ENCODE data around the gene CZIB. TPM values are rescaled to one million over a fixed set of nuclear protein-coding genes. Genes with fewer than 3 reads are reported as not detected.

CZIB gene
- total and polyA plus RNA-seq, 2 of the 13 experiments (the other 11 are each of a cell fraction or from before 2014, with no cell fraction given): 49.2 to 67.0 TPM

DNA sequence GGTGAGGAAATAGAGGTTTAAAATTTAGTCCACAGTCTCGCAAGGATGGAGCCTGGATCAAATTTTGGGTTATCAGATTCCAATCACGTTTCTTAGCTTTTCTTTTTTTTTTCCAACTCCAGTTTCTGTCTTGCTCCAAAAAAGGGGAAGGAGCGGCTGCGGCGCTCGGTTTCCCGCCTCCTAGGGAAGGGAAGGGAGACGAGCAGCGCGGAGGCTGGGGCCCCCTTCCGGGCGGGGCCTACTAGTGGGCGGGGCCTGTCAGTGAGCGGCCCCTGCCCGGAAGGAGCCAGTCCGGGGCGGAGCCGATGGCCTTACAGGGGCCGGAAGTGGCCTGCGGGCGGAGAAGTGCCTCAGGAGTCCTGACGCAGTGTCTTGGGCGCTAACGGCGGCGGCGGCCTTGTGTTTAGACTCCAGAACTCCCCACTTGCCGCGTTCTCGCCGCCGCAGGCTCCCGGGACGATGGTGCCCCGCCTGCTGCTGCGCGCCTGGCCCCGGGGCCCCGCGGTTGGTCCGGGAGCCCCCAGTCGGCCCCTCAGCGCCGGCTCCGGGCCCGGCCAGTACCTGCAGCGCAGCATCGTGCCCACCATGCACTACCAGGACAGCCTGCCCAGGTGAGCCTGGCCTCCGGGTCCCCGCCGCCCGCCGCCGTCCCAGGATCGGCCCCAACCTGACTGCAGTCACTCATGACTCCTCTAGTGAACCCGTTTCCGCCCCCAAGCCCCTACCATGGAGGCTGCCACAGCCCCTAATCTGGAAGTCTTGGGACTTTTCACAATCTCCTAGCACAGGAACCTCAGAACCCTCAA lies 23.7 kb downstream of the CZIB start, which contains the start of gene CPT2 (continued):
- TF ChIP-seq, protein P1, sequence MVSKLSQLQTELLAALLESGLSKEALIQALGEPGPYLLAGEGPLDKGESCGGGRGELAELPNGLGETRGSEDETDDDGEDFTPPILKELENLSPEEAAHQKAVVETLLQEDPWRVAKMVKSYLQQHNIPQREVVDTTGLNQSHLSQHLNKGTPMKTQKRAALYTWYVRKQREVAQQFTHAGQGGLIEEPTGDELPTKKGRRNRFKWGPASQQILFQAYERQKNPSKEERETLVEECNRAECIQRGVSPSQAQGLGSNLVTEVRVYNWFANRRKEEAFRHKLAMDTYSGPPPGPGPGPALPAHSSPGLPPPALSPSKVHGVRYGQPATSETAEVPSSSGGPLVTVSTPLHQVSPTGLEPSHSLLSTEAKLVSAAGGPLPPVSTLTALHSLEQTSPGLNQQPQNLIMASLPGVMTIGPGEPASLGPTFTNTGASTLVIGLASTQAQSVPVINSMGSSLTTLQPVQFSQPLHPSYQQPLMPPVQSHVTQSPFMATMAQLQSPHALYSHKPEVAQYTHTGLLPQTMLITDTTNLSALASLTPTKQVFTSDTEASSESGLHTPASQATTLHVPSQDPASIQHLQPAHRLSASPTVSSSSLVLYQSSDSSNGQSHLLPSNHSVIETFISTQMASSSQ (IDR thresholded peaks at IDR 0.05; ENCODE audit: low read depth): no peak
- TF ChIP-seq, protein P1 (CRISPR knock-in tag; IDR thresholded peaks at IDR 0.05; ENCODE audit: borderline replicate concordance): no peak
- TF ChIP-seq REL (CRISPR knock-in tag; conservative IDR thresholded peaks at IDR 0.05) (no peak), ISL2 (CRISPR knock-in tag; IDR thresholded peaks at IDR 0.05) (no peak; the same call in 1 of the 2 replicates), KLF12 (CRISPR knock-in tag; IDR thresholded peaks at IDR 0.05; ENCODE audit: borderline replicate concordance) (no peak), TBX2 (CRISPR knock-in tag; IDR thresholded peaks at IDR 0.05; ENCODE audit: borderline replicate concordance) (peak; percentile 47; the same call in 1 of the 2 replicates), DPF2 (CRISPR knock-in tag; IDR thresholded peaks at IDR 0.05; ENCODE audit: borderline replicate concordance, low read depth) (no peak), PPARG (CRISPR knock-in tag; conservative IDR thresholded peaks at IDR 0.05) (peak; percentile 10; the same call in 1 of the 2 replicates), KAT7 (CRISPR knock-in tag; IDR thresholded peaks at IDR 0.05; ENCODE audit: borderline replicate concordance) (no peak), HNRNPL (IDR thresholded peaks at IDR 0.05; ENCODE audit: low read depth, low read length) (no peak), MZF1 (CRISPR knock-in tag; IDR thresholded peaks at IDR 0.05; ENCODE audit: borderline replicate concordance) (no peak), PCBP1 (IDR thresholded peaks at IDR 0.05; ENCODE audit: borderline replicate concordance, low read depth, low read length) (no peak), ZNF124 (CRISPR knock-in tag; IDR thresholded peaks at IDR 0.05) (no peak), SNRNP70 (IDR thresholded peaks at IDR 0.05; ENCODE audit: low read depth, low read length) (no peak), SRSF9 (IDR thresholded peaks at IDR 0.05; ENCODE audit: borderline replicate concordance, insufficient read depth, low read depth, low read length, poor library complexity, severe bottlenecking) (no peak), SAP130 (CRISPR knock-in tag; IDR thresholded peaks at IDR 0.05; ENCODE audit: low read depth) (peak; percentile 82)
- TF ChIP-seq, protein P2, sequence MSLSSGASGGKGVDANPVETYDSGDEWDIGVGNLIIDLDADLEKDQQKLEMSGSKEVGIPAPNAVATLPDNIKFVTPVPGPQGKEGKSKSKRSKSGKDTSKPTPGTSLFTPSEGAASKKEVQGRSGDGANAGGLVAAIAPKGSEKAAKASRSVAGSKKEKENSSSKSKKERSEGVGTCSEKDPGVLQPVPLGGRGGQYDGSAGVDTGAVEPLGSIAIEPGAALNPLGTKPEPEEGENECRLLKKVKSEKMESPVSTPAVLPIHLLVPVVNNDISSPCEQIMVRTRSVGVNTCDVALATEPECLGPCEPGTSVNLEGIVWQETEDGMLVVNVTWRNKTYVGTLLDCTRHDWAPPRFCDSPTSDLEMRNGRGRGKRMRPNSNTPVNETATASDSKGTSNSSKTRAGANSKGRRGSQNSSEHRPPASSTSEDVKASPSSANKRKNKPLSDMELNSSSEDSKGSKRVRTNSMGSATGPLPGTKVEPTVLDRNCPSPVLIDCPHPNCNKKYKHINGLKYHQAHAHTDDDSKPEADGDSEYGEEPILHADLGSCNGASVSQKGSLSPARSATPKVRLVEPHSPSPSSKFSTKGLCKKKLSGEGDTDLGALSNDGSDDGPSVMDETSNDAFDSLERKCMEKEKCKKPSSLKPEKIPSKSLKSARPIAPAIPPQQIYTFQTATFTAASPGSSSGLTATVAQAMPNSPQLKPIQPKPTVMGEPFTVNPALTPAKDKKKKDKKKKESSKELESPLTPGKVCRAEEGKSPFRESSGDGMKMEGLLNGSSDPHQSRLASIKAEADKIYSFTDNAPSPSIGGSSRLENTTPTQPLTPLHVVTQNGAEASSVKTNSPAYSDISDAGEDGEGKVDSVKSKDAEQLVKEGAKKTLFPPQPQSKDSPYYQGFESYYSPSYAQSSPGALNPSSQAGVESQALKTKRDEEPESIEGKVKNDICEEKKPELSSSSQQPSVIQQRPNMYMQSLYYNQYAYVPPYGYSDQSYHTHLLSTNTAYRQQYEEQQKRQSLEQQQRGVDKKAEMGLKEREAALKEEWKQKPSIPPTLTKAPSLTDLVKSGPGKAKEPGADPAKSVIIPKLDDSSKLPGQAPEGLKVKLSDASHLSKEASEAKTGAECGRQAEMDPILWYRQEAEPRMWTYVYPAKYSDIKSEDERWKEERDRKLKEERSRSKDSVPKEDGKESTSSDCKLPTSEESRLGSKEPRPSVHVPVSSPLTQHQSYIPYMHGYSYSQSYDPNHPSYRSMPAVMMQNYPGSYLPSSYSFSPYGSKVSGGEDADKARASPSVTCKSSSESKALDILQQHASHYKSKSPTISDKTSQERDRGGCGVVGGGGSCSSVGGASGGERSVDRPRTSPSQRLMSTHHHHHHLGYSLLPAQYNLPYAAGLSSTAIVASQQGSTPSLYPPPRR (CRISPR knock-in tag; IDR thresholded peaks at IDR 0.05; ENCODE audit: borderline replicate concordance): no peak
- TF ChIP-seq, protein P3, sequence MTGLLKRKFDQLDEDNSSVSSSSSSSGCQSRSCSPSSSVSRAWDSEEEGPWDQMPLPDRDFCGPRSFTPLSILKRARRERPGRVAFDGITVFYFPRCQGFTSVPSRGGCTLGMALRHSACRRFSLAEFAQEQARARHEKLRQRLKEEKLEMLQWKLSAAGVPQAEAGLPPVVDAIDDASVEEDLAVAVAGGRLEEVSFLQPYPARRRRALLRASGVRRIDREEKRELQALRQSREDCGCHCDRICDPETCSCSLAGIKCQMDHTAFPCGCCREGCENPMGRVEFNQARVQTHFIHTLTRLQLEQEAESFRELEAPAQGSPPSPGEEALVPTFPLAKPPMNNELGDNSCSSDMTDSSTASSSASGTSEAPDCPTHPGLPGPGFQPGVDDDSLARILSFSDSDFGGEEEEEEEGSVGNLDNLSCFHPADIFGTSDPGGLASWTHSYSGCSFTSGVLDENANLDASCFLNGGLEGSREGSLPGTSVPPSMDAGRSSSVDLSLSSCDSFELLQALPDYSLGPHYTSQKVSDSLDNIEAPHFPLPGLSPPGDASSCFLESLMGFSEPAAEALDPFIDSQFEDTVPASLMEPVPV (CRISPR knock-in tag; IDR thresholded peaks at IDR 0.05): no peak

Data from HepG2 (cell line).